Spleen (tissue), 11 donors: ENCODE measurements around the gene ATXN1. TPM values are rescaled to one million over a fixed set of nuclear protein-coding genes. Genes with fewer than 3 reads are reported as not detected.

ENCODE experiments used
- DNase-seq: peaks from one replicate; pipeline ENCODE4 v3.0.0-alpha.2; 2020
- H3K27ac ChIP-seq, 8 donors: fragments of 200-600 bp; sonication (generic) in 7 of 8; 1 replicate in 4 of 8; 2 replicates in 4 of 8; pipeline versions ENCODE4 v1.5.0 to v1.8.0; 2016 to 2021; ENCODE audit warnings: inconsistent platforms in 4 of 8, mild to moderate bottlenecking in 4 of 8, moderate library complexity in 1 of 8
- H3K27me3 ChIP-seq, 7 donors: fragments of 200-600 bp; sonication (generic) in 6 of 7; replicated peaks in 1 of 7; 1 replicate in 4 of 7; 2 replicates in 3 of 7; pipeline versions ENCODE4 v1.5.0 to v1.8.0; 2016 to 2021; ENCODE audit warnings: inconsistent platforms in 3 of 7, mild to moderate bottlenecking in 1 of 7
- H3K36me3 ChIP-seq, 6 donors: fragments of 200-600 bp; sonication (generic) in 5 of 6; 1 replicate in 4 of 6; 2 replicates in 2 of 6; pipeline versions ENCODE4 v1.5.0 to v1.8.0; 2016 to 2021; ENCODE audit warnings: inconsistent platforms in 2 of 6
- H3K4me1 ChIP-seq, 6 donors: fragments of 200-600 bp; sonication (generic) in 5 of 6; 1 replicate in 3 of 6; 2 replicates in 3 of 6; pipeline versions ENCODE4 v1.5.0 to v1.8.0; 2016 to 2021; ENCODE audit warnings: inconsistent platforms in 3 of 6
- H3K4me3 ChIP-seq, 8 donors: fragments of 200-600 bp; sonication (generic) in 7 of 8; 1 replicate in 4 of 8; 2 replicates in 4 of 8; pipeline versions ENCODE4 v1.5.0 to v1.8.0; 2016 to 2021; ENCODE audit warnings: inconsistent platforms in 4 of 8, mild to moderate bottlenecking in 4 of 8, moderate library complexity in 2 of 8
- H3K9me3 ChIP-seq, 8 donors: fragments of 200-600 bp; sonication (generic) in 7 of 8; 1 replicate in 4 of 8; 2 replicates in 4 of 8; pipeline versions ENCODE4 v1.5.0 to v1.8.0; 2016 to 2021; ENCODE audit warnings: inconsistent platforms in 4 of 8
- POLR2A ChIP-seq, 3 donors: fragments of 450-650 bp; IDR thresholded peaks; one replicate each; pipeline ENCODE4 v1.5.1; 2017; ENCODE audit warnings: antibody characterized with exemption in 3 of 3, mild to moderate bottlenecking in 1 of 3
- POLR2AphosphoS5 ChIP-seq, 3 donors: sonication (generic); formaldehyde crosslinking; IDR thresholded peaks; one replicate each; pipeline ENCODE4 v1.5.1; 2017; ENCODE audit warnings: antibody characterized with exemption in 3 of 3
- WGBS, 5 donors: extraction: QIAGEN DNeasy Blood & Tissue Kit in 3 of 5; methylation state at CpG; one replicate each; pipeline versions ENCODE4 v1.1.5 to v1.1.7; 2013 to 2018; 5-methylcytosine and 5-hydroxymethylcytosine counted together
- intact Hi-C: fragments of 100-400 bp; cut with DNase I; formaldehyde crosslinking; loops from one replicate; pipeline ENCODE4 v1.15.0; 2023; ENCODE audit warnings: low total_unique reads
- polyA plus RNA-seq, 3 donors: library from polyadenylated mRNA; stranded (reverse); fragments of 200-250 nt; gene quantifications; one replicate each; pipeline ENCODE4 v1.2.1, GENCODE V29; 2013
- total RNA-seq, 7 donors: library from RNA; depleted of rRNA in 3 of 7; stranded (reverse); fragments of >200 nt in 3 of 7; fragmentation: NEBNext Ultra II Directional in 4 of 7; extraction: Animal tissue kit (Norgen Biotek cat#: 25700) in 4 of 7; gene quantifications; one replicate each; pipeline versions ENCODE4 v1.1.0 to v1.2.1, GENCODE V29; 2016 to 2021
- TF ChIP-seq, protein P1 (sequence below), 11 experiments: fragments of 200-600 bp in 7 of 11; fragments of 450-650 bp in 4 of 11; sonication (generic) in 4 of 11; IDR thresholded peaks in 8 of 11; conservative IDR thresholded peaks in 3 of 11; 1 replicate in 7 of 11; 2 replicates in 4 of 11; pipeline versions ENCODE4 v1.4.0 to v1.8.0; 2016 to 2021; ENCODE audit warnings: antibody characterized with exemption in 11 of 11, inconsistent platforms in 4 of 11, mild to moderate bottlenecking in 1 of 11
- donor health status: healthy with polysubstance abuse.
- donor health status: DM: no; HTN: no; CAD: no; lungs with moderate emphysema.
- donor health status: DM: no; HTN: no; CAD: no.
- donor health status: Bipolar disorder and iron deficiency.
- donor health status: healthy.
- donor health status: DM: no; HTN: no; CAD: no.
- donor health status: DM: yes; HTN: yes; CAD: no.

The ATXN1 gene
- total and polyA plus RNA-seq, 10 donors, result 3.5 to 123 (median 73.9) TPM

- no peaks in the 10 kb centered on the region for H3K27me3 ChIP-seq
- intact Hi-C loops, result no loop called here
- WGBS, 5 donors, result 89 to 93% (median 91%) methylated on average over 6 of the region's 6 CpGs
- H3K36me3 ChIP-seq, result no peaks in the 10 kb centered on the region
- peaks cover 7 to 38% (median 26%) of the 10 kb centered on the region in 8 donors for H3K9me3 ChIP-seq
- TF ChIP-seq POLR2A (IDR thresholded peaks at IDR 0.05) (no peak), POLR2AphosphoS5 (IDR thresholded peaks at IDR 0.05) (no peak)
- TF ChIP-seq, protein P1, sequence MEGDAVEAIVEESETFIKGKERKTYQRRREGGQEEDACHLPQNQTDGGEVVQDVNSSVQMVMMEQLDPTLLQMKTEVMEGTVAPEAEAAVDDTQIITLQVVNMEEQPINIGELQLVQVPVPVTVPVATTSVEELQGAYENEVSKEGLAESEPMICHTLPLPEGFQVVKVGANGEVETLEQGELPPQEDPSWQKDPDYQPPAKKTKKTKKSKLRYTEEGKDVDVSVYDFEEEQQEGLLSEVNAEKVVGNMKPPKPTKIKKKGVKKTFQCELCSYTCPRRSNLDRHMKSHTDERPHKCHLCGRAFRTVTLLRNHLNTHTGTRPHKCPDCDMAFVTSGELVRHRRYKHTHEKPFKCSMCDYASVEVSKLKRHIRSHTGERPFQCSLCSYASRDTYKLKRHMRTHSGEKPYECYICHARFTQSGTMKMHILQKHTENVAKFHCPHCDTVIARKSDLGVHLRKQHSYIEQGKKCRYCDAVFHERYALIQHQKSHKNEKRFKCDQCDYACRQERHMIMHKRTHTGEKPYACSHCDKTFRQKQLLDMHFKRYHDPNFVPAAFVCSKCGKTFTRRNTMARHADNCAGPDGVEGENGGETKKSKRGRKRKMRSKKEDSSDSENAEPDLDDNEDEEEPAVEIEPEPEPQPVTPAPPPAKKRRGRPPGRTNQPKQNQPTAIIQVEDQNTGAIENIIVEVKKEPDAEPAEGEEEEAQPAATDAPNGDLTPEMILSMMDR (IDR thresholded peaks at IDR 0.05 in 8 of 11, conservative IDR thresholded peaks at IDR 0.05 in 3 of 11), result no peak
- H3K4me1 ChIP-seq, result peaks cover 0 to 9% (median 0%) of the 10 kb centered on the region in 6 donors
- DNase-seq, result no peak
- H3K4me3 ChIP-seq, result no peak overlapping the region
- H3K27ac ChIP-seq, result no peak overlapping the region
These were observed 46.7 kb upstream of the ATXN1 start for GRCh38 chr6:16807956-16808355.

DNA sequence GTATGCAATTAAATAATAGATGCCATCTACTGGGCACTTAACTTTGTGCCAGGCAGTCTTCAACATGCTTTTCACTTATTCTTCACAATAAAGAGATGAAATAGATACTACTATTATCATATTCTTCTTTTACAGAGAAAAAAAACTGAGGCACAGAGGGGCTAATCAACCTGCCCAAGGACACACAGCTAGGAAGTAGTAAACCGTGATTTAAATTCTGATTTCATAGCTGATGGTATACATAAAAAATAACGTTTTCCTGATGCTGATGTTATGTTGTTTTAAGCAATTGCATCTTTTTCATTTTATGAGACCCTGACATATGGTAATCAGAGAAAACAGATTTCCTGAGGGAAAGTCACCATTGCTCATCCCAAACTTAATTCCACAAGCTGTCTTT lies 45.1 kb upstream of the ATXN1 start:
- Histone ChIP-seq H3K4me3 (no peak overlapping the region), H3K4me1 (peaks cover 0 to 9% (median 0%) of the 10 kb centered on the region in 6 donors), H3K9me3 (peaks cover 0 to 23% (median 11%) of the 10 kb centered on the region in 8 donors), H3K36me3 (no peaks in the 10 kb centered on the region), H3K27me3 (no peaks in the 10 kb centered on the region), H3K27ac (no peak overlapping the region)
- DNase-seq, result no peak
- TF ChIP-seq POLR2AphosphoS5 (IDR thresholded peaks at IDR 0.05) (no peak), POLR2A (IDR thresholded peaks at IDR 0.05) (no peak)
- TF ChIP-seq, protein P1 (IDR thresholded peaks at IDR 0.05 in 8 of 11, conservative IDR thresholded peaks at IDR 0.05 in 3 of 11), result no peak
- intact Hi-C loops, result no loop called here
- WGBS, 5 donors, result 79 to 87% (median 84%) methylated on average over 2 of the region's 2 CpGs

GRCh38 chr6:16805243-16805950 lies 44.1 kb upstream of the ATXN1 start:
- intact Hi-C loops, result no loop called here
- WGBS, 5 donors, result 58 to 77% (median 65%) methylated on average over 3 to 5 of the region's 5 CpGs
- peaks cover 0 to 9% (median 0%) of the 10 kb centered on the region in 6 donors for H3K4me1 ChIP-seq
- no peak overlapping the region for H3K27ac ChIP-seq
- TF ChIP-seq, protein P1 (IDR thresholded peaks at IDR 0.05 in 8 of 11, conservative IDR thresholded peaks at IDR 0.05 in 3 of 11), result no peak
- no peak for TF ChIP-seq POLR2A (IDR thresholded peaks at IDR 0.05)
- TF ChIP-seq POLR2AphosphoS5 (IDR thresholded peaks at IDR 0.05), result no peak
- H3K9me3 ChIP-seq, result peaks cover 0 to 14% (median 7%) of the 10 kb centered on the region in 8 donors
- H3K27me3 ChIP-seq, result no peaks in the 10 kb centered on the region
- no peak overlapping the region for H3K4me3 ChIP-seq
- DNase-seq, result no peak
- no peaks in the 10 kb centered on the region for H3K36me3 ChIP-seq

- intact Hi-C loops, result no loop called here
- no peaks in the 10 kb centered on the region for H3K36me3 ChIP-seq
- peaks cover 0 to 9% (median 0%) of the 10 kb centered on the region in 6 donors for H3K4me1 ChIP-seq
- H3K27me3 ChIP-seq, result no peaks in the 10 kb centered on the region
- TF ChIP-seq, protein P1 (IDR thresholded peaks at IDR 0.05 in 8 of 11, conservative IDR thresholded peaks at IDR 0.05 in 3 of 11), result no peak
- TF ChIP-seq POLR2AphosphoS5 (IDR thresholded peaks at IDR 0.05) (no peak), POLR2A (IDR thresholded peaks at IDR 0.05) (no peak)
- no peak overlapping the region for H3K4me3 ChIP-seq
- DNase-seq, result no peak
- WGBS, 5 donors, result 54 to 77% (median 65%) methylated on average over 8 of the region's 8 CpGs
- H3K27ac ChIP-seq, result no peak overlapping the region
- H3K9me3 ChIP-seq, result peaks cover 0 to 7% (median 1%) of the 10 kb centered on the region in 8 donors
These were observed 43.4 kb upstream of the ATXN1 start for GRCh38 chr6:16804546-16805242.
